K562 (cell line): Measurements from ENCODE around the gene TMEM200B. TPM values are rescaled to one million over a fixed set of nuclear protein-coding genes. Genes with fewer than 3 reads are reported as not detected.

Experiments
- BMI1 ChIP-seq: fragments of 150-350 bp; IDR thresholded peaks from 2 replicates; pipeline ENCODE4 v1.6.1; 2014; ENCODE audit warnings: low read length
- CBFA2T3 ChIP-seq: fragments of 450-650 bp; IDR thresholded peaks from 2 replicates; pipeline ENCODE4 v1.6.1; 2017
- CBX1 ChIP-seq: sonication (generic); IDR thresholded peaks from 2 replicates; pipeline ENCODE4 v1.6.1; 2016; ENCODE audit warnings: antibody characterized with exemption, low read depth, mild to moderate bottlenecking
- CCNT2 ChIP-seq: IDR thresholded peaks from 2 replicates; pipeline ENCODE4 v1.6.1; 2011; ENCODE audit warnings: borderline replicate concordance, low read depth, mild to moderate bottlenecking, moderate library complexity, mixed read lengths, low read length; ENCODE audit not compliant: insufficient read length; ENCODE audit errors: extremely low read depth
- CLOCK ChIP-seq: fragments of 250-450 bp; sonication (Bioruptor Pico); IDR thresholded peaks from 2 replicates; pipeline ENCODE4 v1.4.0; 2020; ENCODE audit warnings: mild to moderate bottlenecking, moderate library complexity, borderline replicate concordance
- GABPB1 ChIP-seq: sonication (generic); formaldehyde crosslinking; IDR thresholded peaks from 2 replicates; pipeline ENCODE4 v1.8.0; 2022; ENCODE audit warnings: mild to moderate bottlenecking, missing genetic modification reagents
- KDM2B ChIP-seq: fragments of 250-450 bp; sonication (Bioruptor Pico); IDR thresholded peaks from 2 replicates; pipeline ENCODE4 v1.8.0; 2021; ENCODE audit warnings: mild to moderate bottlenecking, moderate library complexity
- NCOR1 ChIP-seq: fragments of 450-650 bp; IDR thresholded peaks from 2 replicates; pipeline ENCODE4 v1.6.1; 2016; ENCODE audit warnings: mild to moderate bottlenecking, moderate library complexity
- POLR2AphosphoS5 ChIP-seq: IDR thresholded peaks from 2 replicates; pipeline ENCODE4 v1.6.1; 2011; ENCODE audit warnings: mild to moderate bottlenecking, low read depth, low read length, moderate library complexity; ENCODE audit not compliant: control insufficient read depth, insufficient read depth
- RB1 ChIP-seq: fragments of 450-650 bp; IDR thresholded peaks from 2 replicates; pipeline ENCODE4 v1.6.1; 2017; ENCODE audit warnings: low read depth, mild to moderate bottlenecking
- SMAD1 ChIP-seq: fragments of 150-350 bp; IDR thresholded peaks from 2 replicates; pipeline ENCODE4 v1.6.1; 2014; ENCODE audit warnings: low read length, low read depth; ENCODE audit not compliant: partially characterized antibody
- SMARCE1 ChIP-seq: fragments of 450-650 bp; IDR thresholded peaks from 2 replicates; pipeline ENCODE4 v1.7.1; 2016; ENCODE audit warnings: mild to moderate bottlenecking
- ZFP1 ChIP-seq: fragments of 450-650 bp; formaldehyde crosslinking; IDR thresholded peaks from 2 replicates; pipeline ENCODE4 v1.4.0; 2020; ENCODE audit warnings: mild to moderate bottlenecking, mixed read lengths
- ZNF24 ChIP-seq: fragments of 450-650 bp; IDR thresholded peaks from 2 replicates; pipeline ENCODE4 v1.6.1; 2016
- ZNF589 ChIP-seq: fragments of 200-800 bp; sonication (Bioruptor generic); IDR thresholded peaks from 2 replicates; pipeline ENCODE4 v1.6.1; 2016; ENCODE audit warnings: low read depth, missing genetic modification characterization, missing compliant biosample characterization
- polyA plus RNA-seq, 8 experiments: library from polyadenylated mRNA; depleted of rRNA in 4 of 8; stranded (reverse) in 5 of 8; unstranded in 3 of 8; fragments of >200 nt; fragmentation: Nextera tagmentation in 2 of 8; fragmentation: Illumina TruSeq in 1 of 8; extraction: Ambion mirVana in 2 of 8; extraction: Trizol in 1 of 8; gene quantifications; 2 replicates each; pipeline versions ENCODE4 v1.2.1 to v1.2.3, GENCODE V29; 2011 to 2014; ENCODE audit warnings: inconsistent platforms in 1 of 8, missing spikeins in 1 of 8
- total RNA-seq, 7 experiments: library from RNA; depleted of rRNA in 6 of 7; stranded (reverse); fragments of >200 nt in 6 of 7; fragmentation: Illumina TruSeq in 2 of 7; extraction: Trizol in 2 of 7; gene quantifications; 2 replicates each; pipeline versions ENCODE4 v1.2.1 to v1.2.3, GENCODE V29; 2011 to 2021; ENCODE audit warnings: low replicate concordance in 1 of 7
- TF ChIP-seq, protein P1 (sequence below): sonication (generic); formaldehyde crosslinking; IDR thresholded peaks from 2 replicates; pipeline ENCODE4 v1.8.0; 2022; ENCODE audit warnings: mild to moderate bottlenecking, missing genetic modification reagents
- TF ChIP-seq, protein P2 (sequence below): fragments of 450-650 bp; IDR thresholded peaks from 2 replicates; pipeline ENCODE4 v1.6.1; 2016; ENCODE audit warnings: mild to moderate bottlenecking
- TF ChIP-seq, protein P3 (sequence below), 2 experiments: IDR thresholded peaks; 2 replicates each; pipeline ENCODE4 v1.6.1; 2012; ENCODE audit warnings: improper control_type of control experiment in 2 of 2, low read depth in 2 of 2, low read length in 2 of 2, borderline replicate concordance in 1 of 2

Gene TMEM200B
- total and polyA plus RNA-seq, 9 of the 15 experiments (the other 6 are each of a cell fraction or from before 2014, with no cell fraction given) = 0.04 to 0.35 (median 0.10) TPM; not detected in 1

DNA sequence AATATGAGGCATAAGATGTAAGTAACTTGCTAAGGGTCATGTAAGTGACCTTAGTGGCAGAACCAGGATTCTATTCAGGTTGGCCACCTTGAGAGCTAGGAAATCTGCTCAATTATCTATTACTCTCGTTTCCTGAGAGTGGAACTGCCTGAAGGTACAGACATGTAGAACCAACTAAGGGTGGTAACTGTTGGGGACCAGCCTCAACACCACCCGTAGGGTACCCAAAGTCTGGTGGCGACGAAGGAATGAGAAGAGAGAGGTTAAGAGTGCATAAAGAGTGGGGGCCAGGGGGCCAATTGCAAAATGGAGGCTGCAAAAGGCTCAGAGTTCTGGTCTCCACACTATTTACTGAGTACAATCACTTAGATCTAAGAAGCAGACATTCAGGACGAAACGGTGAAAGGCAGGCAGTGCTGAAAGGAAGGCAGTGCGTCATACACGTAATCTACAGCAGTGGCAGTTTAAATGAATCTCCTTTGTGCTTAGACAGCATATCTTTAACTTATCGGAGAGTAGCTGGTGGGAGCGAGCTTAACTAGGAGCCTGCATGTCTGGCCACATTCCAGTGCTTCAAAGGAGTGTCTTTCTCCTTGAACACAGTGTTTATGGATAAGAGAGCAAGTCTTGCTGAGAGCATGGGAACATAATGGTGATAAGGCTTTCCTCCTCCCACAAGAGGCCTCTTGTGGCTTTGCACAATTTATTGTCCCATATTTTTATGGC is 33.0 kb upstream of the TMEM200B start (continued):
- peak; percentile 88 for TF ChIP-seq ZNF24
- TF ChIP-seq, protein P1, sequence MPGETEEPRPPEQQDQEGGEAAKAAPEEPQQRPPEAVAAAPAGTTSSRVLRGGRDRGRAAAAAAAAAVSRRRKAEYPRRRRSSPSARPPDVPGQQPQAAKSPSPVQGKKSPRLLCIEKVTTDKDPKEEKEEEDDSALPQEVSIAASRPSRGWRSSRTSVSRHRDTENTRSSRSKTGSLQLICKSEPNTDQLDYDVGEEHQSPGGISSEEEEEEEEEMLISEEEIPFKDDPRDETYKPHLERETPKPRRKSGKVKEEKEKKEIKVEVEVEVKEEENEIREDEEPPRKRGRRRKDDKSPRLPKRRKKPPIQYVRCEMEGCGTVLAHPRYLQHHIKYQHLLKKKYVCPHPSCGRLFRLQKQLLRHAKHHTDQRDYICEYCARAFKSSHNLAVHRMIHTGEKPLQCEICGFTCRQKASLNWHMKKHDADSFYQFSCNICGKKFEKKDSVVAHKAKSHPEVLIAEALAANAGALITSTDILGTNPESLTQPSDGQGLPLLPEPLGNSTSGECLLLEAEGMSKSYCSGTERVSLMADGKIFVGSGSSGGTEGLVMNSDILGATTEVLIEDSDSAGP (CRISPR knock-in tag) = 0 out of 2 replicates have a peak, but pooled peaks have one; percentile 27
- TF ChIP-seq ZFP1 (CRISPR knock-in tag) = peak; percentile 60; the same call in 1 of the 2 replicates
- TF ChIP-seq, protein P2, sequence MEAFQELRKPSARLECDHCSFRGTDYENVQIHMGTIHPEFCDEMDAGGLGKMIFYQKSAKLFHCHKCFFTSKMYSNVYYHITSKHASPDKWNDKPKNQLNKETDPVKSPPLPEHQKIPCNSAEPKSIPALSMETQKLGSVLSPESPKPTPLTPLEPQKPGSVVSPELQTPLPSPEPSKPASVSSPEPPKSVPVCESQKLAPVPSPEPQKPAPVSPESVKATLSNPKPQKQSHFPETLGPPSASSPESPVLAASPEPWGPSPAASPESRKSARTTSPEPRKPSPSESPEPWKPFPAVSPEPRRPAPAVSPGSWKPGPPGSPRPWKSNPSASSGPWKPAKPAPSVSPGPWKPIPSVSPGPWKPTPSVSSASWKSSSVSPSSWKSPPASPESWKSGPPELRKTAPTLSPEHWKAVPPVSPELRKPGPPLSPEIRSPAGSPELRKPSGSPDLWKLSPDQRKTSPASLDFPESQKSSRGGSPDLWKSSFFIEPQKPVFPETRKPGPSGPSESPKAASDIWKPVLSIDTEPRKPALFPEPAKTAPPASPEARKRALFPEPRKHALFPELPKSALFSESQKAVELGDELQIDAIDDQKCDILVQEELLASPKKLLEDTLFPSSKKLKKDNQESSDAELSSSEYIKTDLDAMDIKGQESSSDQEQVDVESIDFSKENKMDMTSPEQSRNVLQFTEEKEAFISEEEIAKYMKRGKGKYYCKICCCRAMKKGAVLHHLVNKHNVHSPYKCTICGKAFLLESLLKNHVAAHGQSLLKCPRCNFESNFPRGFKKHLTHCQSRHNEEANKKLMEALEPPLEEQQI = peak; percentile 61; the same call in 1 of the 2 replicates
- TF ChIP-seq NCOR1 = peak; percentile 98
- TF ChIP-seq, protein P3, sequence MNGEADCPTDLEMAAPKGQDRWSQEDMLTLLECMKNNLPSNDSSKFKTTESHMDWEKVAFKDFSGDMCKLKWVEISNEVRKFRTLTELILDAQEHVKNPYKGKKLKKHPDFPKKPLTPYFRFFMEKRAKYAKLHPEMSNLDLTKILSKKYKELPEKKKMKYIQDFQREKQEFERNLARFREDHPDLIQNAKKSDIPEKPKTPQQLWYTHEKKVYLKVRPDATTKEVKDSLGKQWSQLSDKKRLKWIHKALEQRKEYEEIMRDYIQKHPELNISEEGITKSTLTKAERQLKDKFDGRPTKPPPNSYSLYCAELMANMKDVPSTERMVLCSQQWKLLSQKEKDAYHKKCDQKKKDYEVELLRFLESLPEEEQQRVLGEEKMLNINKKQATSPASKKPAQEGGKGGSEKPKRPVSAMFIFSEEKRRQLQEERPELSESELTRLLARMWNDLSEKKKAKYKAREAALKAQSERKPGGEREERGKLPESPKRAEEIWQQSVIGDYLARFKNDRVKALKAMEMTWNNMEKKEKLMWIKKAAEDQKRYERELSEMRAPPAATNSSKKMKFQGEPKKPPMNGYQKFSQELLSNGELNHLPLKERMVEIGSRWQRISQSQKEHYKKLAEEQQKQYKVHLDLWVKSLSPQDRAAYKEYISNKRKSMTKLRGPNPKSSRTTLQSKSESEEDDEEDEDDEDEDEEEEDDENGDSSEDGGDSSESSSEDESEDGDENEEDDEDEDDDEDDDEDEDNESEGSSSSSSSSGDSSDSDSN (IDR thresholded peaks at IDR 0.05; ENCODE audit: borderline replicate concordance in 1 of 2, low read depth in 2 of 2, low read length in 2 of 2) = peak in 1 of 2 experiments; percentile 35; a peak in 1 of 4 replicates
- no peak for TF ChIP-seq KDM2B (CRISPR knock-in tag)
- peak; percentile 73; the same call in 1 of the 2 replicates for TF ChIP-seq CBX1
- peak; percentile 93 for TF ChIP-seq POLR2AphosphoS5
- 0 out of 2 replicates have a peak, but pooled peaks have one; percentile 21 for TF ChIP-seq GABPB1
- TF ChIP-seq BMI1 = no peak
- peak; percentile 85 for TF ChIP-seq SMAD1
- TF ChIP-seq ZNF589 (CRISPR knock-in tag) = peak; percentile 79; the same call in 1 of the 2 replicates
- TF ChIP-seq CLOCK (CRISPR knock-in tag) = no peak
- TF ChIP-seq CBFA2T3 = peak; percentile 99
- TF ChIP-seq RB1 = 0 out of 2 replicates have a peak, but pooled peaks have one; percentile 17
- TF ChIP-seq CCNT2 = peak; percentile 96
- peak; percentile 98 for TF ChIP-seq SMARCE1
